DMS 273 (cell line): ENCODE results near the gene TPGS1.
A peak's percentile ranks its signal among the peaks of the same experiment; 100 is the strongest.

ENCODE experiments used
- DNase-seq: peaks from one replicate; lab custom pipeline; 2025; ENCODE audit not compliant: unreplicated experiment; lab: John Stamatoyannopoulos, UW

Gene TPGS1

GRCh38 chr19:495081-495401, 12.3 kb upstream of the TPGS1 start:
- DNase-seq, result no peak

- peak; percentile 94 for DNase-seq
These were observed 11.7 kb upstream of the TPGS1 start for GRCh38 chr19:495402-496111.

- DNase-seq, result no peak
These were observed 11.1 kb upstream of the TPGS1 start, which contains the start of gene MADCAM1 for GRCh38 chr19:496112-496665. TSS of gene MADCAM1 (plus strand) at chr19:496486. CDS start at chr19:496500, 14 bp downstream.

GRCh38 chr19:496986-497385, 10.3 kb upstream of the TPGS1 start:
- DNase-seq, result no peak

GRCh38 chr19:497491-497868, 9.8 kb upstream of the TPGS1 start:
- DNase-seq, result no peak

GRCh38 chr19:497869-498510, 9.3 kb upstream of the TPGS1 start:
- peak; percentile 70 for DNase-seq

- no peak for DNase-seq
These were observed 8.8 kb upstream of the TPGS1 start for GRCh38 chr19:498511-498891.

GRCh38 chr19:498977-499623, 8.2 kb upstream of the TPGS1 start:
- no peak for DNase-seq

GRCh38 chr19:501646-502045, 5.7 kb upstream of the TPGS1 start:
- DNase-seq, result no peak

- DNase-seq, result no peak
These were observed 2.7 kb upstream of the TPGS1 start for GRCh38 chr19:504616-505015.

GRCh38 chr19:506404-507285, 652 bp upstream of the TPGS1 start:
- DNase-seq, result peak; percentile 100

GRCh38 chr19:508204-509150, 1.2 kb downstream of the TPGS1 start:
- no peak for DNase-seq

- peak; percentile 97 for DNase-seq
These were observed 3.4 kb downstream of the TPGS1 start for GRCh38 chr19:510606-511100.

GRCh38 chr19:511101-511851, 4.0 kb downstream of the TPGS1 start:
- peak; percentile 85 for DNase-seq

GRCh38 chr19:512547-513365, 5.5 kb downstream of the TPGS1 start:
- DNase-seq, result no peak

GRCh38 chr19:513368-514165, 6.3 kb downstream of the TPGS1 start:
- DNase-seq, result no peak

- no peak for DNase-seq
These were observed 6.9 kb downstream of the TPGS1 start for GRCh38 chr19:514166-514663.
